Neural cell (in vitro differentiated cells): ENCODE data around the gene PVALEF. TPM values are rescaled to one million over a fixed set of nuclear protein-coding genes. Genes with fewer than 3 reads are reported as not detected.

ENCODE experiments used
- H2AFZ ChIP-seq: fragments of 200-600, 300-800 bp; sonication (generic), shearing (Covaris generic); 2 replicates; pipeline ENCODE4 v1.6.0; 2014; ENCODE audit warnings: low read depth, mild to moderate bottlenecking, antibody characterized with exemption, low read length, moderate library complexity
- H3F3A ChIP-seq: fragments of 200-600 bp; shearing (Covaris generic); 2 replicates; pipeline ENCODE4 v1.6.1; 2016; ENCODE audit warnings: mild to moderate bottlenecking, moderate library complexity, mixed read lengths, antibody characterized with exemption, low read length; ENCODE audit not compliant: insufficient read depth, poor library complexity, severe bottlenecking
- H3K27ac ChIP-seq: fragments of 200-600, 300-800 bp; sonication (generic), shearing (Covaris generic); 2 replicates; pipeline ENCODE4 v1.5.1; 2014; ENCODE audit warnings: mild to moderate bottlenecking, low read length, moderate library complexity
- H3K27me3 ChIP-seq: fragments of 300-800, 200-600 bp; sonication (generic), shearing (Covaris generic); 2 replicates; pipeline ENCODE4 v1.6.0; 2014; ENCODE audit warnings: mild to moderate bottlenecking, low read depth, low read length, moderate library complexity; ENCODE audit not compliant: insufficient read depth
- H3K36me3 ChIP-seq: fragments of 300-800, 200-600 bp; sonication (generic), shearing (Covaris generic); 2 replicates; pipeline ENCODE4 v1.5.1; 2014; ENCODE audit warnings: mild to moderate bottlenecking, antibody characterized with exemption, low read length, moderate library complexity; ENCODE audit not compliant: insufficient read depth
- H3K4me2 ChIP-seq: fragments of 300-800, 200-600 bp; sonication (generic), shearing (Covaris generic); 2 replicates; pipeline ENCODE4 v1.6.0; 2014; ENCODE audit warnings: mild to moderate bottlenecking, low read length
- H3K4me3 ChIP-seq: fragments of 300-800, 200-600 bp; sonication (generic), shearing (Covaris generic); 2 replicates; pipeline ENCODE4 v1.5.1; 2014; ENCODE audit warnings: mild to moderate bottlenecking, low read length, moderate library complexity
- H3K79me2 ChIP-seq: fragments of 200-600 bp; shearing (Covaris generic); replicated peaks from 2 replicates; pipeline ENCODE4 v1.6.0; 2014; ENCODE audit warnings: mild to moderate bottlenecking, low read length, moderate library complexity; ENCODE audit not compliant: insufficient read depth
- H3K9ac ChIP-seq: fragments of 300-800, 200-600 bp; sonication (generic), shearing (Covaris generic); 2 replicates; pipeline ENCODE4 v1.6.1; 2016; ENCODE audit warnings: mild to moderate bottlenecking, low read length, mixed read lengths
- H3K9me2 ChIP-seq: fragments of 200-600 bp; shearing (Covaris generic); 2 replicates; pipeline ENCODE4 v1.6.1; 2016; ENCODE audit warnings: mild to moderate bottlenecking, low read length, mixed read lengths; ENCODE audit not compliant: insufficient read depth
- H3K9me3 ChIP-seq: fragments of 200-600, 300-800 bp; sonication (generic), shearing (Covaris generic); 2 replicates; pipeline ENCODE4 v1.6.1; 2016; ENCODE audit warnings: mild to moderate bottlenecking, mixed run types, low read length, moderate library complexity, mixed read lengths
- H4K20me1 ChIP-seq: fragments of 200-600 bp; shearing (Covaris generic); 2 replicates; pipeline ENCODE4 v1.6.1; 2016; ENCODE audit warnings: mild to moderate bottlenecking, mixed run types; ENCODE audit not compliant: insufficient read depth
- CTCF ChIP-seq: fragments of 450-650 bp; IDR thresholded peaks from 2 replicates; pipeline ENCODE4 v1.5.1; 2014; ENCODE audit warnings: antibody characterized with exemption, mild to moderate bottlenecking, moderate library complexity; ENCODE audit not compliant: poor library complexity, severe bottlenecking
- EP300 ChIP-seq: fragments of 450-650 bp; conservative IDR thresholded peaks from 2 replicates; pipeline ENCODE4 v1.6.1; 2014; ENCODE audit warnings: antibody characterized with exemption, mild to moderate bottlenecking, moderate library complexity; ENCODE audit not compliant: poor library complexity, severe bottlenecking
- EZH2 ChIP-seq: fragments of 200-600, 300-800 bp; shearing (Covaris generic), sonication (generic); IDR thresholded peaks from 2 replicates; pipeline ENCODE4 v1.6.1; 2014; ENCODE audit warnings: antibody characterized with exemption, low read length, borderline replicate concordance, mild to moderate bottlenecking; ENCODE audit not compliant: insufficient read depth, poor library complexity, severe bottlenecking
- MXI1 ChIP-seq: fragments of 450-650 bp; conservative IDR thresholded peaks from 2 replicates; pipeline ENCODE4 v1.6.1; 2014; ENCODE audit warnings: antibody characterized with exemption, mild to moderate bottlenecking; ENCODE audit not compliant: poor library complexity, severe bottlenecking
- POLR2AphosphoS5 ChIP-seq: IDR thresholded peaks from 2 replicates; pipeline ENCODE4 v1.6.1; 2012
- RAD21 ChIP-seq: fragments of 450-650 bp; conservative IDR thresholded peaks from 2 replicates; pipeline ENCODE4 v1.6.1; 2014; ENCODE audit warnings: antibody characterized with exemption, mild to moderate bottlenecking, moderate library complexity
- REST ChIP-seq: IDR thresholded peaks from 2 replicates; pipeline ENCODE4 v1.6.1; 2012; ENCODE audit warnings: borderline replicate concordance
- SMC3 ChIP-seq: fragments of 450-650 bp; conservative IDR thresholded peaks from 2 replicates; pipeline ENCODE4 v1.6.1; 2014; ENCODE audit warnings: antibody characterized with exemption, mild to moderate bottlenecking, moderate library complexity; ENCODE audit not compliant: poor library complexity
- TAF1 ChIP-seq: IDR thresholded peaks from 2 replicates; pipeline ENCODE4 v1.6.1; 2012; ENCODE audit warnings: low read depth
- polyA plus RNA-seq: library from polyadenylated mRNA; depleted of rRNA; stranded (reverse); fragments of >200 nt; gene quantifications from 2 replicates; pipeline ENCODE4 v1.2.3, GENCODE V29; 2014

PVALEF gene
- polyA plus RNA-seq, 1 donor from 2014 or later = not detected

- H4K20me1 ChIP-seq = no peaks in the 10 kb centered on the region
- no peak overlapping the region for H3K9ac ChIP-seq
- no peaks in the 10 kb centered on the region for H3F3A ChIP-seq
- no peaks in the 10 kb centered on the region for H3K79me2 ChIP-seq
- no peaks in the 10 kb centered on the region for H3K27me3 ChIP-seq
- H3K9me2 ChIP-seq = no peaks in the 10 kb centered on the region
- no peaks in the 10 kb centered on the region for H3K36me3 ChIP-seq
- no peak overlapping the region for H2AFZ ChIP-seq
- H3K4me2 ChIP-seq = no peak overlapping the region
- TF ChIP-seq MXI1 (no peak), TAF1 (no peak), CTCF (no peak), EZH2 (no peak), REST (no peak), EP300 (no peak), POLR2AphosphoS5 (no peak), SMC3 (no peak)
- H3K9me3 ChIP-seq = no peaks in the 10 kb centered on the region
- H3K27ac ChIP-seq = no peak overlapping the region
- no peak overlapping the region for H3K4me3 ChIP-seq
These were observed 29.6 kb upstream of the PVALEF start for GRCh38 chr17:81135505-81136278.

GRCh38 chr17:81136366-81136765 is 28.9 kb upstream of the PVALEF start:
- Histone ChIP-seq H3K27ac (no peak overlapping the region), H3K36me3 (no peaks in the 10 kb centered on the region), H3K9me3 (no peaks in the 10 kb centered on the region), H3K4me2 (no peak overlapping the region), H3K27me3 (no peaks in the 10 kb centered on the region), H3K4me3 (no peak overlapping the region), H3K9ac (no peak overlapping the region), H3K79me2 (no peaks in the 10 kb centered on the region), H3F3A (no peaks in the 10 kb centered on the region), H4K20me1 (no peaks in the 10 kb centered on the region), H3K9me2 (no peaks in the 10 kb centered on the region), H2AFZ (no peak overlapping the region)
- TF ChIP-seq SMC3 (no peak), MXI1 (no peak), EP300 (no peak), RAD21 (no peak)
